Pericardium fibroblast (primary cell): ENCODE results near the gene PDHA2. TPM values are rescaled to one million over a fixed set of nuclear protein-coding genes. Genes with fewer than 3 reads are reported as not detected.

ENCODE experiments used
- total RNA-seq: library from RNA; depleted of rRNA; stranded (reverse); fragments of >200 nt; gene quantifications from 2 replicates; pipeline ENCODE4 v1.2.3, GENCODE V29; 2015

The PDHA2 gene
- not detected in 2 replicates for total RNA-seq

GRCh38 chr4:95839891-95840290 is at the start of gene PDHA2:
PDHA2 (plus strand) TSS chr4:95840093; CDS start chr4:95840151, 58 bp downstream.

